ENCODE measurements around the gene OR52W1.

OR52W1 gene

GRCh38 chr11:6217722-6218121 lies 18.7 kb downstream of the OR52W1 start:
- TF ChIP-seq CTCF (IDR thresholded peaks at IDR 0.05; ENCODE audit: insufficient read depth, missing control alignments) = no peak
- no peak for FAIRE-seq
- DNase-seq (ENCODE audit: insufficient read length, low spot score) = no peak

DNA sequence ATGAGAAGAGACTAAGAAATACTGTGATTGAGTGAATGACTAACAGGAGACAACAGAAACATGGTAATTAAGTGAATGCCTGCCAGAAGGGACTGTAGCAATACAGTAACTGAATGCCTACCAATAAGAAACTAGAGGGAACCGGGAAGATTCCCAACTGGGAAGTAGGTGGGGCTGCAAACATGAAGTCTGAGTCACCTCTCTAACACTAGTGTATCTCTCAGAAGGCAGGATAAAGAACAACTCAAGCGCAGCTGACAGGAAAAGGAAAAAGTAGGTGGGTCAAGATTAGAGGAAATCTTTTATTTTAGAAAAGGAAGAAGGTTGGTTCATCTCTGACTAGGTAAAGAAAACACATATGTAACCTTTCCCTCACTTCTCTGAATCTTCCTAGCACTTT lies 20.3 kb downstream of the OR52W1 start:
- no peak for FAIRE-seq

DNA sequence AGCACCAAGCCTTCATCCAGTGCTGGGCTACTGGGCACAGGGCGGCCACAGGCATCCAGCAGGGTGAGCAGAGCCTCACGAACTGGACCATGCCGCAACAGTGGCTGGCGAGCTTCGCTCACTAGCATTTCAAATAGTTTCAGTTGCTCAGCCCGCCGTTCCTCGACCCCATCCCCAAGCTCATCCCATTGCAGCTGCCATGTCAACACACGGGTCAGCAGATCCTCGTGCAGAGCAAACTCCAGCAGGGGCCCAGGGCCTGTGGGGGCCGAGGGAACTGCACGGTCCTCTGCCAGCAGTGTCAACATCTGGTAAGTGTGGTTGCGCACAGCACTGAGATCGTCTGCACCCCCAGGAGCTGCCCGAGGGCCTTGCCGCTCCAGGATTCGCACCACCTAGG lies 24.8 kb downstream of the OR52W1 start:
- FAIRE-seq = no peak
- TF ChIP-seq CTCF (IDR thresholded peaks at IDR 0.05; ENCODE audit: insufficient read depth, missing control alignments) = no peak
- DNase-seq (ENCODE audit: insufficient read length, low spot score) = no peak

More for the DNA sequence above, 20.3 kb downstream of the OR52W1 start:
- DNase-seq (ENCODE audit: insufficient read length, low spot score) = no peak
- TF ChIP-seq CTCF (IDR thresholded peaks at IDR 0.05; ENCODE audit: insufficient read depth, missing control alignments) = no peak

- TF ChIP-seq CTCF (IDR thresholded peaks at IDR 0.05; ENCODE audit: insufficient read depth, missing control alignments) = no peak
- no peak for FAIRE-seq
- no peak for DNase-seq (ENCODE audit: insufficient read length, low spot score)
Observed at GRCh38 chr11:6224421-6224820, 25.4 kb downstream of the OR52W1 start.

DNA sequence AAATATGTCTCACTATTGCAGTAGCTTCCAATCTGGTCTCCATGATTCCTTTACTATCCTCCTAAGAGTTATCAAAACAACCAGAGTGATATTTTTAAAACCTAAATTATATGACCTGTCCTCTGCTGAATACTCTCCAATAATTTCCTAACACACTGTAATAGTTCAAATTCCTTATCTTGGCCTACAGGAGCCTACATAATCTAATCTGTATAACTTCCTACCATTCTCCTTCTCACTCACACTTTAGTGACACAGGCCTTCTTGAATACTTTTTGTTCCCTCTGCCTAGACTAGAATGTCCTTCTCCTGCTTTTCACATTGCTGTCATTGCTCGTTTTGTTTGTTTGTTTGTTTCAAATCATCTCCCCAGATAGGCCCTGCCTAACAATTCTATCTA lies 26.0 kb downstream of the OR52W1 start:
- no peak for TF ChIP-seq CTCF (IDR thresholded peaks at IDR 0.05; ENCODE audit: insufficient read depth, missing control alignments)
- FAIRE-seq (no peak), DNase-seq (ENCODE audit: insufficient read length, low spot score) (no peak)

- no peak for FAIRE-seq
- no peak for TF ChIP-seq CTCF (IDR thresholded peaks at IDR 0.05; ENCODE audit: insufficient read depth, missing control alignments)
- DNase-seq (ENCODE audit: insufficient read length, low spot score) = no peak
Observed at GRCh38 chr11:6225896-6226295, 26.9 kb downstream of the OR52W1 start.

DNA sequence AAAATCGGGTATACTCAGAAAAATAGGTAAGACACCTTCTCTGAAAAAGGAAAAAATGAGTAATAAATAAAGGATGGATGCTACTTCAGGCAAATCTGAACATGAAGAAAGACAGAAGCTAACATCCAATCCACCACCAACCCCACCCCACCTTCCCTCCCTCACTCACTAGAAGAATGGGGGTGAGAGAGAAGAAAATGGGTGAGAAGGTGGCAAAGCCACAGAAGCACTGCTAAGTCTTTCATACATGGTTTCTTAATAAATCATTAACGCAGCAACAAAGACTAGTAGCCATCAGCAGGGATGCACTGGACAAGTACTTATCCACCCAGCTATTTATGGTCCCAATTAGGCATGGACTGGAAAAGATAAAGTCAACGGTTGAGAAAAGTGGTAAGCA lies 29.5 kb downstream of the OR52W1 start:
- no peak for TF ChIP-seq CTCF (IDR thresholded peaks at IDR 0.05; ENCODE audit: insufficient read depth, missing control alignments)
- DNase-seq (ENCODE audit: insufficient read length, low spot score) (no peak), FAIRE-seq (no peak)
